ENCODE data around the gene GNG4. TPM values are rescaled to one million over a fixed set of nuclear protein-coding genes. Genes with fewer than 3 reads are reported as not detected.
"Not testable (repeated sequence)": the region's sequence is repeated elsewhere in the genome, so short reads cannot be mapped to it uniquely, and the experiment has no call there.

Gene GNG4
- total and polyA plus RNA-seq, 8 donors, result 1.1 to 3.2 (median 2.0) TPM; not detected in 2

DNA sequence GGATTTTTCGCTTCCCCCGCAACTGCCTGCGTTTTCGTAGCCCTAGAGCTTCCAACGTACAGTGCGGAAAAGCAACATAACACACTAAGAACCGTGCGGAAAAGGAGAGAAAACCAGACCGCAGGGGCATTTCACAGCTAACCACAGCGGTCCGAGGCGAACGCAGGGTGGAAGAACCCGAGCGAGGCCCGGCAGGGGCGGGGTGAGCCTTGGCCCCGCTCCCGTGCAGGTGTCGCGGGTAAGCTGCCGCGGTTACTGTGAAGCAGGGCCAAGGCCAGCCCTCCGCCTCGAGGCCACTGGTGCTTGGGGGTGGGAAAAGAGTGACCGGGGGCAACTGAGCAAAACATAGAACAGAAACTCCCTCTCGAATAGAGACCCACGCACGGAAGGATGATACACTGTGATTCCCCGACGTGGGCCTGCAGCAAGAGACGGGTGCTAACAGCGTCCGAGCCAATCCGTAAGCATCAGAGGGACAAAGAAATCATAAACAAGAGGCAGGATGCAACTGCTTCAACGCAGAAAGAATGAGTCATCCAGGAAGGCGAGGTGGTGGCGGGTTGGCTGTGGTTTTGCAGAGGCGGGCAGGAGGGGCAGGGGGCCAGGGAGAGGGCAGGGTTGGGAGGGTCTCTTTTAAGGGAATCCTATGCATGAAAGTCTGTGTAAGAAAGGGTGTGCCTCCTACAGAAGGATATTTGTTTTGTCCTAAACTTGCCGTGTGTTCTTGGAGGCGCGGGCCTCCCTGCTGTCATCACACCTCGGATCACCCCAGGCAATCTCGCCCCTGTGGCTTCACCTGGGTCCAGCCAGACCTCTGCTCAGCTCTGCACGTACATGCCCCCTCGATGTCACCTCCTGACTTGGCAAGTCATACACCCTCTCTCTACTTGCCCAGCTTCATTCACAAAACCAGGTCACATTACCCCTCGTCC is 7.3 kb downstream of the GNG4 start:
- DNase-seq (no peak), ATAC-seq (peak; percentile 33)
- Histone ChIP-seq H3K36me3 (no peaks in the 10 kb centered on the region), H3K27me3 (peaks cover 8 to 66% of the 10 kb centered on the region in 2 donors), H3K9me3 (no peaks in the 10 kb centered on the region), H3K4me1 (peaks cover 0 to 4% of the 10 kb centered on the region in 2 donors), H3K27ac (no peak overlapping the region), H3K4me3 (no peak overlapping the region)
- TF ChIP-seq, protein P1, sequence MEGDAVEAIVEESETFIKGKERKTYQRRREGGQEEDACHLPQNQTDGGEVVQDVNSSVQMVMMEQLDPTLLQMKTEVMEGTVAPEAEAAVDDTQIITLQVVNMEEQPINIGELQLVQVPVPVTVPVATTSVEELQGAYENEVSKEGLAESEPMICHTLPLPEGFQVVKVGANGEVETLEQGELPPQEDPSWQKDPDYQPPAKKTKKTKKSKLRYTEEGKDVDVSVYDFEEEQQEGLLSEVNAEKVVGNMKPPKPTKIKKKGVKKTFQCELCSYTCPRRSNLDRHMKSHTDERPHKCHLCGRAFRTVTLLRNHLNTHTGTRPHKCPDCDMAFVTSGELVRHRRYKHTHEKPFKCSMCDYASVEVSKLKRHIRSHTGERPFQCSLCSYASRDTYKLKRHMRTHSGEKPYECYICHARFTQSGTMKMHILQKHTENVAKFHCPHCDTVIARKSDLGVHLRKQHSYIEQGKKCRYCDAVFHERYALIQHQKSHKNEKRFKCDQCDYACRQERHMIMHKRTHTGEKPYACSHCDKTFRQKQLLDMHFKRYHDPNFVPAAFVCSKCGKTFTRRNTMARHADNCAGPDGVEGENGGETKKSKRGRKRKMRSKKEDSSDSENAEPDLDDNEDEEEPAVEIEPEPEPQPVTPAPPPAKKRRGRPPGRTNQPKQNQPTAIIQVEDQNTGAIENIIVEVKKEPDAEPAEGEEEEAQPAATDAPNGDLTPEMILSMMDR (IDR thresholded peaks at IDR 0.05), result no peak
- intact Hi-C loops (cut with DNase I), result no loop called here

DNA sequence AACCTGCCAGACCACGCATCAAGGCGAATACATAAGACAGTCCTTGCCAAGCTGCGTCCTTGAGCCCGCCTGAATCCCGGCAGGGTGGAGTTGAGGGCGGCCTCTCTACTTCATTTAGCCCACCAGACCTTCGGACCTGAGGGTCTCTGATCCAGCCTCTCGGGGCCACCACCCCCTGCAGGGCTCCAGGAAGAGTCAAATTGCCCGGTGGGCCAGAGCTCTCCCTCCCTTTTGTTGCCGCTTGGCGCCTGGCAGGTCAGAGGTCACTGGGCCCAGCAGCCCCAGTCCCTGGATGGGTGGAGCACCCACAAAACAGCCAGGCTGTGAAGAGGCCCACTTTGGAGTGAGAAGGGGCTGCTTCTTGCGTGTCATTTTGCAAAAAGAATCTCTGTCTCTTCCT is 9.0 kb downstream of the GNG4 start:
- intact Hi-C loops (cut with DNase I), result no loop called here
- DNase-seq, result no peak
- Histone ChIP-seq H3K36me3 (no peaks in the 10 kb centered on the region), H3K27ac (no peak overlapping the region), H3K27me3 (peaks cover 0 to 59% of the 10 kb centered on the region in 2 donors), H3K4me1 (peaks cover 0 to 4% of the 10 kb centered on the region in 2 donors), H3K9me3 (no peaks in the 10 kb centered on the region), H3K4me3 (no peak overlapping the region)
- TF ChIP-seq, protein P1 (IDR thresholded peaks at IDR 0.05), result no peak
- ATAC-seq, result no peak

DNA sequence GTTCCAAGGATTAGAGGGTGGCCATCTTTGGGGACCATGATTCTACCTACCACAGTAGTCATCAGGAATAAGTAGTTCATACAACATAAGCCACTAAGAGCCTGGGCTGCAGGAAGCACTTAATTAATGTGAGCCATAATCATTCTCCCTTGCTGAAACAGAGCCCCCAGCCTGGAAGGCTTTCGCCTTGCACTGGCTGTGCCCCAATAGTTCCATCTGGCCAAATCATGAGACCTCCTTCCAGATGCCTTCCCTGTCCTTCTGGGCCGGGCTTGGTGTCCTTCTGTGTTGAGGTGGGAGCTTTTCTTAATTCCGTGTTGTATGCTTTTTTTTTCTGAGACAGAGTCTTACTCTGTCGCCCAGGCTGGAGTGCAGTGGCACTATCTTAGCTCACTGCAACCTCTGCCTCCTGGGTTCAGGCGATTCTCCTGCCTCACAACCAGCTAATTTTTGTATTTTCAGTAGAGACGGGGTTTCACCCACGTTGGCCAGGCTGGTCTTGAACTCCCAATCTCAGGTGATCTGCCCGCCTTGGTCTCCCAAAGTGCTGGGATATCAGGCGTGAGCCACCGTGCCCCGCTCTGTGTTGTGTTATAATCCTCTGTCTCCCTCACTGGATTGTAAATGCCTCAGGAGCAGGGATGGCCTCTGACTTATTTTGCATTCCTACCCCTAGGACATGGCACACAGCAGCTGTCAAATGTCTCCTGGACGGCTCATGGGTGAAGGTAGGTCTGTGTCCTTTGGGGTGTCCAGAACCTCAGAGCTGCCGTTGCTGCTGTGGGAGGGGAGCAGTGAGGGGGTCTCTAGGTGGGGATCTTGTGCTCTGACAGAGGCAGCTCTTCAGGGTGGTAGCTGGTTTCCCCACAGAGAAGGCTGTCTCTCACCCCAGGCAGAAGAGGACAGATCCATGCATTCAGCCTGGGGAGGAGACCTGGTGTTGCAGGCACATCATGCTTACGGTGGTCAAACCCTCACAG is 10.1 kb downstream of the GNG4 start:
- TF ChIP-seq, protein P1 (IDR thresholded peaks at IDR 0.05), result no peak
- intact Hi-C loops (cut with DNase I), result no loop called here
- H3K4me3 ChIP-seq, result no peak overlapping the region

DNA sequence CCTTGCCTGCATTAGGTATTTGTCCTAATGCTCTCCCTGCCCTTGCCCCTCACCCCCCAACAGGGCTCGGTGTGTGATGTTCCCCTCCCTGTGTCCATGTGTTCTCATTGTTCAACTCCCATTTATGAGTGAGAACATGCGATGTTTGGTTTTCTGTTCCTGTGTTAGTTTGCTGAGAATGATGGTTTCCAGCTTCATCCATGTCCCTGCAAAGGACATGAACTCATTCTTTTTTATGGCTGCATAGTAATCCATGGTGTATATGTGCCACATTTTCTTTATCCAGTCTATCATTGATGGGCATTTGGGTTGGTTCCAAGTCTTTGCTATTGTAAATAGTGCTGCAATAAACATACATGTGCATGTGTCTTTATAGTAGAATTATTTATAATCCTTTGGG is 11.0 kb downstream of the GNG4 start:
- H3K4me3 ChIP-seq; DNase-seq; H3K27ac ChIP-seq; H3K4me1 ChIP-seq; H3K9me3 ChIP-seq; ATAC-seq; H3K36me3 ChIP-seq; intact Hi-C loops (cut with DNase I): not testable (repeated sequence)
- H3K27me3 ChIP-seq, result peaks cover 0 to 40% of the 10 kb centered on the region in 2 donors

More for the DNA sequence above, 10.1 kb downstream of the GNG4 start:
- H3K27me3 ChIP-seq, result peaks cover 0 to 49% of the 10 kb centered on the region in 2 donors
- no peaks in the 10 kb centered on the region for H3K9me3 ChIP-seq
- peaks cover 0 to 4% of the 10 kb centered on the region in 2 donors for H3K4me1 ChIP-seq
- DNase-seq (no peak), ATAC-seq (no peak)
- H3K27ac ChIP-seq, result no peak overlapping the region
- H3K36me3 ChIP-seq, result no peaks in the 10 kb centered on the region

DNA sequence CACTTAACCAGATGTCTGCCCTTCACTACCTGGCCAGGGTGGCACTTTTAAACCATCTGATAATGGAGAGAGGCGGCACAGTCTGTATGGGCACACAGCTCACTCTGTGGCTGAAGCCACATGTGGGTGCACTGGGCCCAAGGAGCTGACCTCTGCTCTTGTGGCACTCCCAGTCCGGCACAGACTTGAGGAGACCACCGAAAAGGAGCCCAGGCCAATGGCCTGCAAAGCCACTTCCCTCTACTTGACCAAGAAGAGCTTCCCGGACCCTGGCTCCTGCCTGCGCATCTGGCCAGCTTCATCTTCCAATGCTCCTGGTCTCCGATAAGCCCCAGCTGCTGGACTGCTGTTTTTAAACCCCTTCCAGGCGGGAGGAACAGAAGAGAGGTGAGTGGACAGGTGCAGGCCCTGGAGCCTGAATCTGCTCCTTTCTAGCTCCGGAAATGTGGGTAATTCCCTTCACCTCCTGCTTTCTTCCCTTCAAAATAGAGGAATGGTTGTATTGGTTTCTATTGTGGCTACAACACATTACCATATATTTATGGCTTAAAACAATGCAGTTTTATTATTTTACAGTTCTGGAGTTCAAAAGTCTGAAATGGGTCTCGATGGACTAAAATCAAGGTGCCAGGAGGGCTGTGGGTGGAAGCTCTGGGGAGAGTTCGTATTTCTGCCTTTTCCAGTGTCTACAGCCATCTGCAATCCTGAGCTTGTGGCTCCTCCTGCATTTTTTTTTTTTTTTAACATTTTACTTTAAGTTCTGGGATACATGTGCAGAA is 11.6 kb downstream of the GNG4 start:
- intact Hi-C loops (cut with DNase I), result no loop called here
- no peaks in the 10 kb centered on the region for H3K36me3 ChIP-seq
- H3K4me3 ChIP-seq, result no peak overlapping the region
- peaks cover 0 to 39% of the 10 kb centered on the region in 2 donors for H3K27me3 ChIP-seq
- DNase-seq (no peak), ATAC-seq (no peak)
- no peaks in the 10 kb centered on the region for H3K9me3 ChIP-seq
- TF ChIP-seq, protein P1 (IDR thresholded peaks at IDR 0.05), result no peak
- no peak overlapping the region for H3K27ac ChIP-seq
- peaks cover 0 to 6% of the 10 kb centered on the region in 2 donors for H3K4me1 ChIP-seq

Data from left lung (tissue), 10 donors.